Esophagus squamous epithelium (tissue), 5 donors: ENCODE results near the gene EFNA1. TPM values are rescaled to one million over a fixed set of nuclear protein-coding genes. Genes with fewer than 3 reads are reported as not detected.
A peak's percentile ranks its signal among the peaks of the same experiment; 100 is the strongest.

Experiments
- DNase-seq: peaks from one replicate; lab custom pipeline; 2025; lab: John Stamatoyannopoulos, UW
- H3K27ac ChIP-seq, 4 donors: fragments of 200-600 bp; sonication (generic); one replicate each; pipeline ENCODE4 v1.5.1; 2016 to 2019; ENCODE audit warnings: mild to moderate bottlenecking in 1 of 4
- H3K27me3 ChIP-seq, 4 donors: fragments of 200-600 bp; sonication (generic); 1 replicate in 3 of 4; 2 replicates in 1 of 4; pipeline versions ENCODE4 v1.5.1 to v1.6.0; 2017 to 2021; ENCODE audit warnings: antibody characterized with exemption in 1 of 4
- H3K36me3 ChIP-seq, 3 donors: fragments of 200-600 bp; sonication (generic); one replicate each; pipeline ENCODE4 v1.5.1; 2016 to 2019
- H3K4me1 ChIP-seq, 3 donors: fragments of 200-600 bp; sonication (generic); one replicate each; pipeline ENCODE4 v1.5.1; 2017 to 2019
- H3K4me3 ChIP-seq, 4 donors: fragments of 200-600 bp; sonication (generic); 1 replicate in 3 of 4; 2 replicates in 1 of 4; pipeline ENCODE4 v1.5.1; 2016 to 2019; ENCODE audit warnings: mild to moderate bottlenecking in 2 of 4, moderate library complexity in 1 of 4
- H3K9me3 ChIP-seq, 3 donors: fragments of 200-600 bp; sonication (generic); one replicate each; pipeline ENCODE4 v1.5.1; 2016 to 2019
- CTCF ChIP-seq, 6 experiments: fragments of 450-650 bp in 4 of 6; fragments of 200-600 bp in 2 of 6; sonication (generic) in 2 of 6; IDR thresholded peaks; one replicate each; pipeline ENCODE4 v1.5.1; 2016 to 2019; ENCODE audit warnings: antibody characterized with exemption in 6 of 6, mild to moderate bottlenecking in 4 of 6, moderate library complexity in 4 of 6
- POLR2A ChIP-seq, 4 donors: fragments of 450-650 bp; IDR thresholded peaks; one replicate each; pipeline ENCODE4 v1.6.1; 2017; ENCODE audit warnings: antibody characterized with exemption in 4 of 4, mild to moderate bottlenecking in 4 of 4, moderate library complexity in 3 of 4
- WGBS, 2 donors: methylation state at CpG; one replicate each; pipeline ENCODE4 v1.1.5; 2018; 5-methylcytosine and 5-hydroxymethylcytosine counted together
- intact Hi-C: fragments of 100-400 bp; cut with DNase I; formaldehyde crosslinking; loops from one replicate; pipeline ENCODE4 v1.15.0; 2022
- total RNA-seq, 4 donors: library from RNA; depleted of rRNA; stranded (reverse); fragments of >200 nt; gene quantifications; one replicate each; pipeline ENCODE4 v1.1.0, GENCODE V29; 2016
- donor health status: DM: yes; HTN: yes; CAD: no.

Gene EFNA1
- total RNA-seq, 4 donors from 2014 or later: 30.2 to 42.9 (median 31.0) TPM

- Histone ChIP-seq H3K4me1 (peaks cover 23 to 96% (median 56%) of the 10 kb centered on the region in 3 donors), H3K4me3 (peak overlapping the region in 1 of 4 donors; percentile 87), H3K27ac (peak overlapping the region; percentile 54 to 100 (median 99)), H3K9me3 (no peaks in the 10 kb centered on the region), H3K27me3 (peaks cover 0 to 20% (median 0%) of the 10 kb centered on the region in 4 donors), H3K36me3 (peaks cover 22 to 44% (median 24%) of the 10 kb centered on the region in 3 donors)
- DNase-seq: no peak
- no peak for TF ChIP-seq POLR2A (IDR thresholded peaks at IDR 0.05)
- TF ChIP-seq CTCF (IDR thresholded peaks at IDR 0.05): no peak
- WGBS, 2 donors: 52 to 53% methylated on average over 2 of the region's 2 CpGs
- intact Hi-C loops: no loop called here
Measured at GRCh38 chr1:155131856-155132255, 4.2 kb downstream of the EFNA1 start.

- Histone ChIP-seq H3K9me3 (no peaks in the 10 kb centered on the region), H3K4me3 (no peak overlapping the region), H3K27me3 (peaks cover 0 to 13% (median 0%) of the 10 kb centered on the region in 4 donors), H3K27ac (peak overlapping the region; percentile 97 to 100 (median 99)), H3K36me3 (peaks cover 22 to 58% (median 24%) of the 10 kb centered on the region in 3 donors), H3K4me1 (peaks cover 25 to 96% (median 57%) of the 10 kb centered on the region in 3 donors)
- DNase-seq: no peak
- WGBS, 2 donors: 66 to 83% methylated on average over 3 to 5 of the region's 7 CpGs
- intact Hi-C loops: no loop called here
- TF ChIP-seq CTCF (IDR thresholded peaks at IDR 0.05) (no peak), POLR2A (IDR thresholded peaks at IDR 0.05) (no peak)
Measured at GRCh38 chr1:155133799-155134281, 6.2 kb downstream of the EFNA1 start.

- 38 to 80% methylated on average over 1 of the region's 1 CpG for WGBS, 2 donors
Measured at GRCh38 chr1:155134322-155134721, 6.6 kb downstream of the EFNA1 start.

GRCh38 chr1:155134880-155135414 is 7.3 kb downstream of the EFNA1 start:
- WGBS, 2 donors: 4% methylated on average over 15 to 16 of the region's 18 CpGs
- peaks cover 22 to 59% (median 24%) of the 10 kb centered on the region in 3 donors for H3K36me3 ChIP-seq
- DNase-seq: peak; percentile 52
- peak overlapping the region; percentile 55 to 85 (median 76) for H3K4me3 ChIP-seq
- peak overlapping the region; percentile 97 to 100 (median 99) for H3K27ac ChIP-seq
- TF ChIP-seq CTCF (IDR thresholded peaks at IDR 0.05) (no peak), POLR2A (IDR thresholded peaks at IDR 0.05) (peak in 2 of 4 donors; percentile 9 to 54)
- H3K9me3 ChIP-seq: no peaks in the 10 kb centered on the region
- intact Hi-C loops: no loop called here
- H3K4me1 ChIP-seq: peaks cover 25 to 96% (median 56%) of the 10 kb centered on the region in 3 donors
- H3K27me3 ChIP-seq: peaks cover 0 to 2% (median 0%) of the 10 kb centered on the region in 4 donors

More at GRCh38 chr1:155134322-155134721, 6.6 kb downstream of the EFNA1 start:
- intact Hi-C loops: no loop called here
- peaks cover 0 to 9% (median 0%) of the 10 kb centered on the region in 4 donors for H3K27me3 ChIP-seq
- no peak for TF ChIP-seq CTCF (IDR thresholded peaks at IDR 0.05)
- H3K9me3 ChIP-seq: no peaks in the 10 kb centered on the region
- DNase-seq: no peak
- H3K36me3 ChIP-seq: peaks cover 22 to 59% (median 24%) of the 10 kb centered on the region in 3 donors
- peaks cover 25 to 96% (median 58%) of the 10 kb centered on the region in 3 donors for H3K4me1 ChIP-seq
- peak overlapping the region in 2 of 4 donors; percentile 74 to 85 for H3K4me3 ChIP-seq
- H3K27ac ChIP-seq: peak overlapping the region; percentile 97 to 100 (median 99)

GRCh38 chr1:155135415-155136028 is 7.8 kb downstream of the EFNA1 start, which contains the start of gene SLC50A1:
Gene SLC50A1, plus strand, starts transcription at chr1:155135852. Its CDS starts 60 bp downstream, at chr1:155135912.
- WGBS, 2 donors: 0 to 3% methylated on average over 8 of the region's 52 CpGs
- peak within 1 kb of the TSS; percentile 97 to 100 (median 99) for H3K27ac ChIP-seq

More at GRCh38 chr1:155135415-155136028, 7.8 kb downstream of the EFNA1 start, which contains the start of gene SLC50A1:
- intact Hi-C loops: no loop called here
- Histone ChIP-seq H3K4me1 (peaks cover 25 to 93% (median 56%) of the 10 kb centered on the region in 3 donors), H3K27me3 (no peaks in the 10 kb centered on the region), H3K9me3 (no peaks in the 10 kb centered on the region), H3K36me3 (peaks cover 22 to 59% (median 24%) of the 10 kb centered on the region in 3 donors), H3K4me3 (peak within 1 kb of the TSS; percentile 55 to 85 (median 76))
- peak; percentile 53 for DNase-seq
- peak in 3 of 4 donors; percentile 25 to 96 (median 86) for TF ChIP-seq POLR2A (IDR thresholded peaks at IDR 0.05)
- peak; percentile 3 to 75 (median 50) for TF ChIP-seq CTCF (IDR thresholded peaks at IDR 0.05)
